Measurements from ENCODE around the gene MATCAP1.
A peak's percentile ranks its signal among the peaks of the same experiment; 100 is the strongest.

MATCAP1 gene

GRCh38 chr16:67163999-67164558, 19.7 kb downstream of the MATCAP1 start:
- peak overlapping the region; percentile 64 for H3K4me3 ChIP-seq (ENCODE audit: low read depth, low read length)
- TF ChIP-seq CTCF (IDR thresholded peaks at IDR 0.05; ENCODE audit: low read depth, low read length) = no peak

DNA sequence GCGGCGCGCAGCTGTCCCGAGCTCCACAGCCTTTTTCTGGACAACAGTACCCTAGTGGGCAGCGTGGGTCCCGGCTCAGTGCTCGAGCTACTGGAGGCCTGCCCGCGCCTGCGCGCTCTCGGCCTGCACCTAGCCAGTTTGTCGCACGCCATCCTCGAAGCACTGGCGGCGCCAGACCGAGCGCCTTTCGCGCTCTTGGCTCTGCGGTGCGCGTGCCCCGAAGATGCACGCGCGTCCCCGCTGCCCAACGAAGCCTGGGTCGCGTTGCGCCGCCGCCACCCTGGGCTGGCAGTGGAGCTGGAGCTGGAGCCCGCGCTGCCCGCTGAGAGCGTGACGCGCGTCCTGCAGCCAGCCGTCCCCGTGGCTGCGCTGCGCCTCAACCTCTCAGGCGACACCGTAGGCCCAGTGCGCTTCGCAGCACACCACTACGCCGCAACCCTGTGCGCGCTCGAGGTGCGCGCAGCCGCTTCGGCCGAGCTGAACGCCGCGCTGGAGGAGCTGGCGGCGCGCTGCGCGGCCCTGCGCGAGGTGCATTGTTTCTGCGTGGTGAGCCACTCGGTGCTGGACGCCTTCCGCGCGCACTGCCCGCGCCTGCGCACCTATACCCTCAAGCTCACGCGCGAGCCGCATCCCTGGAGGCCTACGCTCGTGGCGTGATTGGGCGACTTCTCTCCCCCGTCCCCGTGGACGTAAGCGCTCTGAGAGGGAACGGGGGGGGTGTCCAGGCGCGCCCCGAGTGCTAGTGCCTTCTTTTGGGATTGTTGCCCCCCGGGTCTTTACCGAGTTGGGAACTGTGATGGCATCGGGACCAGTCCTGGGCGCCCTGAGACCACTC, 20.4 kb downstream of the MATCAP1 start:
- H3K4me3 ChIP-seq (ENCODE audit: low read depth, low read length) = peak overlapping the region; percentile 64

More at GRCh38 chr16:67163999-67164558, 19.7 kb downstream of the MATCAP1 start:
- H3K36me3 ChIP-seq = no peaks in the 10 kb centered on the region
- H3K4me1 ChIP-seq = peaks cover under 1% of the 10 kb centered on the region; the same call in 1 of the 2 replicates
- peak; percentile 39 for DNase-seq
- no peaks in the 10 kb centered on the region for H3K9me3 ChIP-seq
- no peaks in the 10 kb centered on the region; the same call in 1 of the 2 replicates for H3K27me3 ChIP-seq

GRCh38 chr16:67162506-67163163, 21.1 kb downstream of the MATCAP1 start:
- Histone ChIP-seq H3K27me3 (no peaks in the 10 kb centered on the region; the same call in 1 of the 2 replicates), H3K9me3 (no peaks in the 10 kb centered on the region), H3K36me3 (no peaks in the 10 kb centered on the region), H3K4me3 (ENCODE audit: low read depth, low read length) (no peak overlapping the region), H3K4me1 (no peaks in the 10 kb centered on the region)
- no peak for TF ChIP-seq CTCF (IDR thresholded peaks at IDR 0.05; ENCODE audit: low read depth, low read length)
- peak; percentile 14 for DNase-seq

More for the DNA sequence above, 20.4 kb downstream of the MATCAP1 start:
- Histone ChIP-seq H3K4me1 (no peaks in the 10 kb centered on the region), H3K27me3 (no peaks in the 10 kb centered on the region; the same call in 1 of the 2 replicates), H3K9me3 (no peaks in the 10 kb centered on the region), H3K36me3 (no peaks in the 10 kb centered on the region)
- peak; percentile 78 for DNase-seq
- TF ChIP-seq CTCF (IDR thresholded peaks at IDR 0.05; ENCODE audit: low read depth, low read length) = no peak

DNA sequence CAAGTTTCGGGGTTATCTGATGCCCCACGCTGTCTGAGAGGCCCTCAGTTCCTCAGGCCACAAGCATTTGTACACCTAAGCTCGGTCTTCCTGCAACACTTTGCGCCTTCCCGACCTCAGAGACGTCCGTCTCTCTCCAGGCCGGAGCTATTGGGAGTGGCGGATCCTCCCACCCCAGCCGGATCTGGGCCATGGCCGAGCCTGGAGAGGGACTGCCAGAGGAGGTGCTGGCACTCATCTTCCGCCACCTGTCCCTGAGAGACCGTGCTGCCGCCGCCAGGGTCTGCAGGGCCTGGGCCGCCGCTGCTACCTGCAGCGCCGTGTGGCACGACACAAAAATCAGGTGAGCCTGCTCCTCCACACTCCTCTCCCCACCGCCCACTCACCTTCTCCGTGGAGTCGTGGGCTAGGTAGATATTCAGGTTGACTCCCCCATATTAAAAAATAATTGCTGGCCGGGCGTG, 22.1 kb downstream of the MATCAP1 start:
- no peaks in the 10 kb centered on the region for H3K4me1 ChIP-seq
- no peak for TF ChIP-seq CTCF (IDR thresholded peaks at IDR 0.05; ENCODE audit: low read depth, low read length)
- no peaks in the 10 kb centered on the region for H3K36me3 ChIP-seq
- H3K4me3 ChIP-seq (ENCODE audit: low read depth, low read length) = no peak overlapping the region
- no peaks in the 10 kb centered on the region; the same call in 1 of the 2 replicates for H3K27me3 ChIP-seq
- no peak for DNase-seq
- H3K9me3 ChIP-seq = no peaks in the 10 kb centered on the region

DNA sequence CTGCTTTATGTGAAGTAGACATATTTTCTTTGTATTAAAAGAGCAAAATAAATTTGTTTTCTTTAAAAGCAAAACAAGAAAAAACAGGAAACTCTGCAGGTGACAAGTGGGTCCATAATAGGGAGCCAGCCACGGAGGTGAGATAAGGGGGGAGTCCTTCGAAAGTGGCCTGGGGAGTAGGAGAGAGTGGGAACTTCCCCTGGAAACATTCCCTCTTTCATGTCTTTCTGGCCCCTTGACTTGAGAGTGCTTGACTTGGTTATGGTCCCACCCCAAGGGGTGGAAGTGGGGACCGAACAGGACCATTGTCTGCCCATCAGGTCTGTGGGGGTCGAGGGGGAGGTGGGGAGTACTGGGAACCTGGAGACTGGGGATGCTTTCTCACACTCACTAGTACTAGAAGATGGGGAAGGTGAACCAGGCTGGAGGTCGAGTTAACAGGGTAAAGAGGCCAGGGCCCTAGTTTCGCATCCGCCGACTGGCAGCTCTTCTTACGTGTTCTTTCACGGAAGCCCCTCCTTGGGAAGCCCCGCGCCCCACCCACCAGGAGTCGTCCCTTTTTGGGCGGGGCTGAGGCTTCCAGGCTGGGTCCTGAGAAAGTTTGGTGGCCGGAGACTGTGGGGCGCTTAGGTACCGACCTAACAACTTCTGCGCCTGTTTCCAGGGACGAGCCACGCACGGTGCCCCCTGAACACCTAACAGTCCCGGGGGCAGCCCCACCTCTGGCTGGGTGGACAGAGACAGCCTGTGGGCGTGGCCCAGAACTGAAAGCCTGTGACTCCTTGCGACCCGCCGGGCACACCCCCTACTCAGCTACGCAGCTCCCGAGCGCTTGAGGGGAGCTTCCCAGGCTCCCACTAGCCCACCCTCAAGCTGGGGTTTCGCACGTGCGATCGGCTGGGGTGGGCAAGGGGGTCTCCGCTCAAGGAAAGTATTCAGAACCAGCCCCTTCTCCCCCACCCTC, 24.8 kb downstream of the MATCAP1 start:
- H3K27me3 ChIP-seq = peaks cover 12% of the 10 kb centered on the region
- no peaks in the 10 kb centered on the region for H3K4me1 ChIP-seq
- TF ChIP-seq CTCF (IDR thresholded peaks at IDR 0.05; ENCODE audit: low read depth, low read length) = no peak
- H3K9me3 ChIP-seq = no peaks in the 10 kb centered on the region
- no peaks in the 10 kb centered on the region for H3K36me3 ChIP-seq
- peak; percentile 32 for DNase-seq
- H3K4me3 ChIP-seq (ENCODE audit: low read depth, low read length) = peak overlapping the region; percentile 74

All from BE2C (cell line).